ENCODE data around the gene AVPR2. TPM values are rescaled to one million over a fixed set of nuclear protein-coding genes. Genes with fewer than 3 reads are reported as not detected.

AVPR2 gene
- total and polyA plus RNA-seq, 10 of the 15 experiments (the other 5 are each of a cell fraction or from before 2014, with no cell fraction given): 0.12 to 0.37 TPM; not detected in 8

DNA sequence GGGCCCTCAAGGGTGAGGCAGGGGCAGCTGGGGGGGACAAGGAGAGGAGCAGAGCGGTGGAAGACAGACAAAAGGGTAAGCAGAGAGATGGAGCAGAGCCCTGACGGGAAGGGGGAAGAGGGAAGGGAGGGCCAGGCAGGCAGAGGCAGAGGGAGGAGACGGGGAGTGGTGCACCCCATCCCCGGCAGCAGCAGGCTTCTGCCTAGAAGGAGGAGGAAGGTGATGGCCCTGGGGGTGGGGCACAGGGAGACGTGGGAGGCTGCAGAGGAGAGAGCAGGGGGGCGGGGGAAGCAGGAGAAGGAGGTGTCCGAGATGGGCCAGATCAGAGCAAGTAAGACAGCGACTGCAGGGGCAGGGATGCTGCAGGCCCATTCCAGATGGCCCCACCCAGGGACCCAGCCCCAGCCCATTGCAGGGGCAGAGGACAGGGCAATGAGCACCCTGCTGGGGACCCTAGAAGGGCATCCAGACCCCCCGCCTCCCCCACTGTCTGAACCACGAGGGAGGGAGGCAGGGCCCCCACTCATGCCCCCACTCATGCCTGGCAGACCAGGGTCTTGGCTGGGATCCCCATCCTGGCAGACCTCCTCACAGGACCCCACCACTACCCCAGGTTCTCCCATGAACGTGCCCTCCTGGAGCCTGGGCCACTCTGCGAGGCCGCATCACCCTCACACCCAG is 21.2 kb upstream of the AVPR2 start (continued):
- TF ChIP-seq, protein P1, sequence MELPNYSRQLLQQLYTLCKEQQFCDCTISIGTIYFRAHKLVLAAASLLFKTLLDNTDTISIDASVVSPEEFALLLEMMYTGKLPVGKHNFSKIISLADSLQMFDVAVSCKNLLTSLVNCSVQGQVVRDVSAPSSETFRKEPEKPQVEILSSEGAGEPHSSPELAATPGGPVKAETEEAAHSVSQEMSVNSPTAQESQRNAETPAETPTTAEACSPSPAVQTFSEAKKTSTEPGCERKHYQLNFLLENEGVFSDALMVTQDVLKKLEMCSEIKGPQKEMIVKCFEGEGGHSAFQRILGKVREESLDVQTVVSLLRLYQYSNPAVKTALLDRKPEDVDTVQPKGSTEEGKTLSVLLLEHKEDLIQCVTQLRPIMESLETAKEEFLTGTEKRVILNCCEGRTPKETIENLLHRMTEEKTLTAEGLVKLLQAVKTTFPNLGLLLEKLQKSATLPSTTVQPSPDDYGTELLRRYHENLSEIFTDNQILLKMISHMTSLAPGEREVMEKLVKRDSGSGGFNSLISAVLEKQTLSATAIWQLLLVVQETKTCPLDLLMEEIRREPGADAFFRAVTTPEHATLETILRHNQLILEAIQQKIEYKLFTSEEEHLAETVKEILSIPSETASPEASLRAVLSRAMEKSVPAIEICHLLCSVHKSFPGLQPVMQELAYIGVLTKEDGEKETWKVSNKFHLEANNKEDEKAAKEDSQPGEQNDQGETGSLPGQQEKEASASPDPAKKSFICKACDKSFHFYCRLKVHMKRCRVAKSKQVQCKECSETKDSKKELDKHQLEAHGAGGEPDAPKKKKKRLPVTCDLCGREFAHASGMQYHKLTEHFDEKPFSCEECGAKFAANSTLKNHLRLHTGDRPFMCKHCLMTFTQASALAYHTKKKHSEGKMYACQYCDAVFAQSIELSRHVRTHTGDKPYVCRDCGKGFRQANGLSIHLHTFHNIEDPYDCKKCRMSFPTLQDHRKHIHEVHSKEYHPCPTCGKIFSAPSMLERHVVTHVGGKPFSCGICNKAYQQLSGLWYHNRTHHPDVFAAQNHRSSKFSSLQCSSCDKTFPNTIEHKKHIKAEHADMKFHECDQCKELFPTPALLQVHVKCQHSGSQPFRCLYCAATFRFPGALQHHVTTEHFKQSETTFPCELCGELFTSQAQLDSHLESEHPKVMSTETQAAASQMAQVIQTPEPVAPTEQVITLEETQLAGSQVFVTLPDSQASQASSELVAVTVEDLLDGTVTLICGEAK (IDR thresholded peaks at IDR 0.05; ENCODE audit: borderline replicate concordance): no peak
- TF ChIP-seq, protein P2, sequence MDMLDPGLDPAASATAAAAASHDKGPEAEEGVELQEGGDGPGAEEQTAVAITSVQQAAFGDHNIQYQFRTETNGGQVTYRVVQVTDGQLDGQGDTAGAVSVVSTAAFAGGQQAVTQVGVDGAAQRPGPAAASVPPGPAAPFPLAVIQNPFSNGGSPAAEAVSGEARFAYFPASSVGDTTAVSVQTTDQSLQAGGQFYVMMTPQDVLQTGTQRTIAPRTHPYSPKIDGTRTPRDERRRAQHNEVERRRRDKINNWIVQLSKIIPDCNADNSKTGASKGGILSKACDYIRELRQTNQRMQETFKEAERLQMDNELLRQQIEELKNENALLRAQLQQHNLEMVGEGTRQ (IDR thresholded peaks at IDR 0.05; ENCODE audit: borderline replicate concordance, low read depth, low read length): no peak
- TF ChIP-seq HCFC1 (IDR thresholded peaks at IDR 0.05; ENCODE audit: low read length): no peak
- no peak for TF ChIP-seq ESRRA (IDR thresholded peaks at IDR 0.05; ENCODE audit: low read length)
- TF ChIP-seq, protein P3, sequence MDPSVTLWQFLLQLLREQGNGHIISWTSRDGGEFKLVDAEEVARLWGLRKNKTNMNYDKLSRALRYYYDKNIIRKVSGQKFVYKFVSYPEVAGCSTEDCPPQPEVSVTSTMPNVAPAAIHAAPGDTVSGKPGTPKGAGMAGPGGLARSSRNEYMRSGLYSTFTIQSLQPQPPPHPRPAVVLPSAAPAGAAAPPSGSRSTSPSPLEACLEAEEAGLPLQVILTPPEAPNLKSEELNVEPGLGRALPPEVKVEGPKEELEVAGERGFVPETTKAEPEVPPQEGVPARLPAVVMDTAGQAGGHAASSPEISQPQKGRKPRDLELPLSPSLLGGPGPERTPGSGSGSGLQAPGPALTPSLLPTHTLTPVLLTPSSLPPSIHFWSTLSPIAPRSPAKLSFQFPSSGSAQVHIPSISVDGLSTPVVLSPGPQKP (IDR thresholded peaks at IDR 0.05; ENCODE audit: low read depth, low read length): no peak
- TF ChIP-seq HDGF (IDR thresholded peaks at IDR 0.05): no peak
- TF ChIP-seq, protein P4, sequence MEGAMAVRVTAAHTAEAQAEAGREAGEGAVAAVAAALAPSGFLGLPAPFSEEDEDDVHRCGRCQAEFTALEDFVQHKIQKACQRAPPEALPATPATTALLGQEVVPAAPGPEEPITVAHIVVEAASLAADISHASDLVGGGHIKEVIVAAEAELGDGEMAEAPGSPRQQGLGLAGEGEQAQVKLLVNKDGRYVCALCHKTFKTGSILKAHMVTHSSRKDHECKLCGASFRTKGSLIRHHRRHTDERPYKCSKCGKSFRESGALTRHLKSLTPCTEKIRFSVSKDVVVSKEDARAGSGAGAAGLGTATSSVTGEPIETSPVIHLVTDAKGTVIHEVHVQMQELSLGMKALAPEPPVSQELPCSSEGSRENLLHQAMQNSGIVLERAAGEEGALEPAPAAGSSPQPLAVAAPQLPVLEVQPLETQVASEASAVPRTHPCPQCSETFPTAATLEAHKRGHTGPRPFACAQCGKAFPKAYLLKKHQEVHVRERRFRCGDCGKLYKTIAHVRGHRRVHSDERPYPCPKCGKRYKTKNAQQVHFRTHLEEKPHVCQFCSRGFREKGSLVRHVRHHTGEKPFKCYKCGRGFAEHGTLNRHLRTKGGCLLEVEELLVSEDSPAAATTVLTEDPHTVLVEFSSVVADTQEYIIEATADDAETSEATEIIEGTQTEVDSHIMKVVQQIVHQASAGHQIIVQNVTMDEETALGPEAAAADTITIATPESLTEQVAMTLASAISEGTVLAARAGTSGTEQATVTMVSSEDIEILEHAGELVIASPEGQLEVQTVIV (IDR thresholded peaks at IDR 0.05; ENCODE audit: borderline replicate concordance, partially characterized antibody): no peak
- TF ChIP-seq, protein P5, sequence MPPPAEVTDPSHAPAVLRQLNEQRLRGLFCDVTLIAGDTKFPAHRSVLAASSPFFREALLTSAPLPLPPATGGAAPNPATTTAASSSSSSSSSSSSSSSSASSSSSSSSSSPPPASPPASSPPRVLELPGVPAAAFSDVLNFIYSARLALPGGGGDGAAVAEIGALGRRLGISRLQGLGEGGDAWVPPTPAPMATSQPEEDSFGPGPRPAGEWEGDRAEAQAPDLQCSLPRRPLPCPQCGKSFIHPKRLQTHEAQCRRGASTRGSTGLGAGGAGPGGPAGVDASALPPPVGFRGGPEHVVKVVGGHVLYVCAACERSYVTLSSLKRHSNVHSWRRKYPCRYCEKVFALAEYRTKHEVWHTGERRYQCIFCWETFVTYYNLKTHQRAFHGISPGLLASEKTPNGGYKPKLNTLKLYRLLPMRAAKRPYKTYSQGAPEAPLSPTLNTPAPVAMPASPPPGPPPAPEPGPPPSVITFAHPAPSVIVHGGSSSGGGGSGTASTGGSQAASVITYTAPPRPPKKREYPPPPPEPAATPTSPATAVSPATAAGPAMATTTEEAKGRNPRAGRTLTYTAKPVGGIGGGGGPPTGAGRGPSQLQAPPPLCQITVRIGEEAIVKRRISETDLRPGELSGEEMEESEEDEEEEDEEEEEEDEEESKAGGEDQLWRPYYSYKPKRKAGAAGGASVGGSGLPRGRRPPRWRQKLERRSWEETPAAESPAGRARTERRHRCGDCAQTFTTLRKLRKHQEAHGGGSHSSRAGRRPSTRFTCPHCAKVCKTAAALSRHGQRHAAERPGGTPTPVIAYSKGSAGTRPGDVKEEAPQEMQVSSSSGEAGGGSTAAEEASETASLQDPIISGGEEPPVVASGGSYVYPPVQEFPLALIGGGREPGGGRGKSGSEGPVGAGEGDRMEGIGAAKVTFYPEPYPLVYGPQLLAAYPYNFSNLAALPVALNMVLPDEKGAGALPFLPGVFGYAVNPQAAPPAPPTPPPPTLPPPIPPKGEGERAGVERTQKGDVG (CRISPR knock-in tag; IDR thresholded peaks at IDR 0.05): no peak
- TF ChIP-seq RUNX3 (IDR thresholded peaks at IDR 0.05; ENCODE audit: low read length): no peak
- TF ChIP-seq, protein P6, sequence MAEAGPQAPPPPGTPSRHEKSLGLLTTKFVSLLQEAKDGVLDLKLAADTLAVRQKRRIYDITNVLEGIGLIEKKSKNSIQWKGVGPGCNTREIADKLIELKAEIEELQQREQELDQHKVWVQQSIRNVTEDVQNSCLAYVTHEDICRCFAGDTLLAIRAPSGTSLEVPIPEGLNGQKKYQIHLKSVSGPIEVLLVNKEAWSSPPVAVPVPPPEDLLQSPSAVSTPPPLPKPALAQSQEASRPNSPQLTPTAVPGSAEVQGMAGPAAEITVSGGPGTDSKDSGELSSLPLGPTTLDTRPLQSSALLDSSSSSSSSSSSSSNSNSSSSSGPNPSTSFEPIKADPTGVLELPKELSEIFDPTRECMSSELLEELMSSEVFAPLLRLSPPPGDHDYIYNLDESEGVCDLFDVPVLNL (IDR thresholded peaks at IDR 0.05; ENCODE audit: low read depth, low read length): no peak
- TF ChIP-seq SPI1 (IDR thresholded peaks at IDR 0.05; ENCODE audit: borderline replicate concordance, insufficient read depth, low read depth, low read length): no peak
